ENCODE data around the gene SDR39U1. TPM values are rescaled to one million over a fixed set of nuclear protein-coding genes. Genes with fewer than 3 reads are reported as not detected.

Gene SDR39U1
- total RNA-seq, 1 experiment from 2014 or later: 61.8 TPM

- H3K4me3 ChIP-seq (replicated peaks in 1 of 2; ENCODE audit: low read depth in 1 of 2, low read length in 2 of 2): no peak overlapping the region
- no peaks in the 10 kb centered on the region for H3K27me3 ChIP-seq (ENCODE audit: insufficient read depth, low read length)
- peaks cover 7% of the 10 kb centered on the region for H3K79me2 ChIP-seq (ENCODE audit: insufficient read depth, low read length)
- ATAC-seq (no peak), DNase-seq (ENCODE audit: low read depth, low spot score) (no peak)
- no peaks in the 10 kb centered on the region for H3K9me2 ChIP-seq (ENCODE audit: insufficient read depth)
- ChIA-PET RAD21 (ENCODE audit: low non-redundant PET in 1 of 2, low total read pairs in 2 of 2, uncharacterized antibody in 2 of 2, unreplicated experiment in 2 of 2) (no interaction called here), CTCF (interaction anchor here (1.0 kb wide), 1 partner anchor 60 kb away, joined by 5 read pairs; no protein-coding TSS in a partner anchor), POLR2A (interaction anchor here (0.6 kb wide), 1 partner anchor 99 kb away, joined by 5 read pairs; no protein-coding TSS in a partner anchor)
- no peak overlapping the region for H3K4me2 ChIP-seq (ENCODE audit: low read length)
- BruUV-seq (replicated peaks): no TSS peak
- no peak overlapping the region for H3K27ac ChIP-seq (ENCODE audit: low read depth, low read length)
- H3K9ac ChIP-seq (ENCODE audit: low read length): no peak overlapping the region
- intact Hi-C loops (cut with micrococcal nuclease): no loop called here
- H3K4me1 ChIP-seq (ENCODE audit: control insufficient read depth in 1 of 2, insufficient read depth in 2 of 2, low read length in 2 of 2): peaks cover 6 to 22% of the 10 kb centered on the region in 2 experiments
- H3K36me3 ChIP-seq (ENCODE audit: control insufficient read depth in 1 of 2, insufficient read depth in 2 of 2, low read length in 2 of 2): no peaks in the 10 kb centered on the region
- no peaks in the 10 kb centered on the region for H3K9me3 ChIP-seq (ENCODE audit: control insufficient read depth in 1 of 2, insufficient read depth in 1 of 2, low read depth in 1 of 2, low read length in 2 of 2)
- TF ChIP-seq RAD21 (IDR thresholded peaks at IDR 0.05; ENCODE audit: low read depth) (no peak), YY1 (IDR thresholded peaks at IDR 0.05; ENCODE audit: extremely low read depth, insufficient replicate concordance, low read depth, low read length) (no peak), TCF7L2 (IDR thresholded peaks at IDR 0.05; ENCODE audit: borderline replicate concordance, extremely low read depth, insufficient read depth, insufficient read length) (no peak), MAX (IDR thresholded peaks at IDR 0.05) (no peak), ELF1 (IDR thresholded peaks at IDR 0.05; ENCODE audit: borderline replicate concordance, low read depth) (no peak), JUND (IDR thresholded peaks at IDR 0.05) (no peak), ATF3 (IDR thresholded peaks at IDR 0.05) (no peak), SIN3A (IDR thresholded peaks at IDR 0.05; ENCODE audit: low read depth) (no peak), SRF (IDR thresholded peaks at IDR 0.05; ENCODE audit: low read depth) (no peak), POLR2A (IDR thresholded peaks at IDR 0.05; ENCODE audit: borderline replicate concordance, extremely low read depth, insufficient read depth, insufficient read length) (no peak), CBX3 (IDR thresholded peaks at IDR 0.05; ENCODE audit: low read depth) (no peak), ZFX (IDR thresholded peaks at IDR 0.05) (no peak), ZNF274 (IDR thresholded peaks at IDR 0.05; ENCODE audit: low read depth, low read length) (no peak), FOSL1 (IDR thresholded peaks at IDR 0.05; ENCODE audit: low read depth) (no peak), SP1 (IDR thresholded peaks at IDR 0.05; ENCODE audit: low read depth) (no peak)
- H2AFZ ChIP-seq (ENCODE audit: low read depth, low read length, poor library complexity, severe bottlenecking): no peak overlapping the region
- H4K20me1 ChIP-seq (ENCODE audit: insufficient read depth): no peaks in the 10 kb centered on the region
These were observed 16.9 kb downstream of the SDR39U1 start for GRCh38 chr14:24425704-24426103.
